RWPE1 (cell line): Measurements from ENCODE around the gene TPRG1.

Experiments used
- CTCF ChIA-PET: fragments of 350-600 bp; sonication (Branson Sonifier 250); formaldehyde crosslinking; extraction: SDS; loops from one replicate; lab custom pipeline; 2021; lab: Yijun Ruan, JAX
- POLR2A ChIA-PET: fragments of 400-600 bp; formaldehyde crosslinking; extraction: SDS; loops from one replicate; lab custom pipeline; 2020; ENCODE audit warnings: antibody characterized with exemption; ENCODE audit not compliant: low non-redundant PET; lab: Yijun Ruan, JAX
- DNase-seq: peaks from one replicate; pipeline ENCODE4 v3.0.0; 2012; ENCODE audit warnings: low spot score
- H3K27ac ChIP-seq: fragments of 450-650 bp; 2 replicates; pipeline ENCODE4 v1.5.1; 2017
- CTCF ChIP-seq: fragments of 450-650 bp; conservative IDR thresholded peaks from 2 replicates; pipeline ENCODE4 v1.5.1; 2017; ENCODE audit warnings: low read depth, mild to moderate bottlenecking

The TPRG1 gene

DNA sequence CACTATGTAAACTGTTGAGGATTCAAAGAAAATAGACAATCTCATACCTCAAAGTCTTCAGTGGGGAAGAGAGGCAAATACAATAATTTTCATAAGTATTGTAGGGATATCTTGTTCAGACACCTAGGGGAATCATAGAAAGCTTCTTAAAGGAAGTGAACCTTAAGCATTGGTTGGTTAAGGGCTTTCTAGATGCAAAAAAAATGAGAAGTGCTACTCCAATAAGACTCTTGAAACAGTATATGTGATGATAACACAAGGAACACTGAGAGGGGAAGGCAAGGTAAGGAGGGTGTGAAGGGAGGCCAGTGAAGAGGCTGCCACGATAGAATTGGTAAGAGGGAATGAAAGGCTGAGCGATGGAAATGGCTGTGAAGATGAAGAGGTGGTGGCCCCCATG lies 104.1 kb downstream of the TPRG1 start:
- H3K27ac ChIP-seq, result peak overlapping the region; percentile 95
- ChIA-PET CTCF (interaction anchor here (0.6 to 1.7 kb wide), 2 partner anchors 8 to 611 kb away, joined by 3 to 6 read pairs; no protein-coding TSS in a partner anchor), POLR2A (no interaction called here)
- DNase-seq, result no peak
- no peak for TF ChIP-seq CTCF

DNA sequence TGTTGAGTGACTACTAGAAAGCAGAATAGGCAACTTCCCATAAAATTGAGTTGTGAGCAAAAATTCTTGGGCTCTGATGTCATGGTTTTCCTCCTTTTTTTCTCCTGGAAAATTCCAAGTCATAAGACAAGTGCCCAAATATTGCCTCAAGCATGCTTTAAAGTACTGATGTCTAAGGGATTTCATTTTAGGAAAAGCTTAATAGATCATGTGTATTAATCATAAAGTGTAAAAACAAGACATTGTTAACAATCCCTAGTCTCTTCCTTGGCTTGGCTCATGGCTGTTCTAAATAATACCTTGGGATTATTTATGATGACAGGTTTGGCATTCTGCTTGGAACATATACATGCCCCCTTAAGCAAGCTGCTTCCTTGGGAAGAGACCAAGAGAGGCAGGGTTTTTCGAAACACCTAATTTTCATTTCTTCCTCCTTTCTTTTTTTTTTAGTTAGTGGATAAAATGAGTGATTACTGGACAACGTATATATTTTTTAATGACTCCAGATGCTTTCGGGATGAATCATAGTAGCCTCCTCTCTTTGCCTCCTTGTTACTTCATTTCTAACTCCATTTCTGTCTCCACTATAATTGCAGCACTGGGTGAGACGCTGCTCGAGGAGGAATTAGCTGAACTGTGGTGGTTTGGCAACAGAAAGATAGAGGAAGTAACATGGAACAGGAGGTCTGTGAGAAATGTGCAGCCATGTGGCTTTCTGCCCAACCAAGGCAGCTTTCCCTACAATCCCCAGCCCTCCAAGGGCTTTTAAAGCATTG lies 104.9 kb downstream of the TPRG1 start:
- peak; percentile 73 for DNase-seq
- H3K27ac ChIP-seq, result peak overlapping the region; percentile 95
- POLR2A ChIA-PET, result interaction anchor here (0.5 kb wide), 1 partner anchor 571 kb away, joined by 5 read pairs; no protein-coding TSS in a partner anchor
- CTCF ChIA-PET, result interaction anchor here (0.6 to 1.7 kb wide), 5 partner anchors 8 to 612 kb away, joined by 3 to 6 read pairs (median 4); no protein-coding TSS in a partner anchor
- TF ChIP-seq CTCF, result no peak

- no peak for DNase-seq
- peak overlapping the region; percentile 79 for H3K27ac ChIP-seq
Measured at GRCh38 chr3:189277711-189278110, 105.9 kb downstream of the TPRG1 start.

GRCh38 chr3:189278221-189278620 lies 106.5 kb downstream of the TPRG1 start:
- ChIA-PET CTCF (no interaction called here), POLR2A (no interaction called here)
- TF ChIP-seq CTCF, result no peak
- peak overlapping the region; percentile 79 for H3K27ac ChIP-seq
- no peak for DNase-seq

More at GRCh38 chr3:189277711-189278110, 105.9 kb downstream of the TPRG1 start:
- ChIA-PET CTCF (interaction anchor here (1.4 kb wide), 1 partner anchor 235 kb away, joined by 4 read pairs; no protein-coding TSS in a partner anchor), POLR2A (no interaction called here)
- TF ChIP-seq CTCF, result no peak

- TF ChIP-seq CTCF, result no peak
- POLR2A ChIA-PET, result no interaction called here
- CTCF ChIA-PET, result interaction anchor here (0.6 kb wide), 1 partner anchor 1521 kb away, joined by 3 read pairs; no protein-coding TSS in a partner anchor
- no peak for DNase-seq
- H3K27ac ChIP-seq, result peak overlapping the region; percentile 52
Measured at GRCh38 chr3:189282189-189282588, 110.4 kb downstream of the TPRG1 start.

- DNase-seq, result peak; percentile 44
- CTCF ChIA-PET, result interaction anchor here (0.6 kb wide), 1 partner anchor 1521 kb away, joined by 3 read pairs; no protein-coding TSS in a partner anchor
- POLR2A ChIA-PET, result no interaction called here
- TF ChIP-seq CTCF, result no peak
- H3K27ac ChIP-seq, result no peak overlapping the region
Measured at GRCh38 chr3:189282741-189283140, 111.0 kb downstream of the TPRG1 start.
